Immature natural killer cell (primary cell): ENCODE measurements around the gene CALM3. TPM values are rescaled to one million over a fixed set of nuclear protein-coding genes. Genes with fewer than 3 reads are reported as not detected.
A peak's percentile ranks its signal among the peaks of the same experiment; 100 is the strongest.

ENCODE experiments used
- DNase-seq, 3 donors: peaks; one replicate each; pipeline ENCODE4 v3.0.0; 2022; ENCODE audit warnings: mixed read lengths in 1 of 3
- H3K27ac Mint-ChIP-seq, 6 donors: one replicate each; pipeline ENCODE4 v1.8.0; 2020; ENCODE audit warnings: mixed read lengths in 6 of 6, mild to moderate bottlenecking in 5 of 6, inconsistent platforms in 4 of 6, moderate library complexity in 3 of 6
- H3K27me3 Mint-ChIP-seq, 3 donors: one replicate each; pipeline ENCODE4 v1.8.0; 2020 to 2021; ENCODE audit warnings: low read depth in 3 of 3, mild to moderate bottlenecking in 3 of 3, mixed read lengths in 3 of 3, moderate library complexity in 3 of 3, inconsistent platforms in 1 of 3
- H3K36me3 Mint-ChIP-seq, 3 donors: one replicate each; pipeline ENCODE4 v1.8.0; 2020; ENCODE audit warnings: mixed read lengths in 3 of 3, inconsistent platforms in 2 of 3, mild to moderate bottlenecking in 2 of 3
- H3K4me1 Mint-ChIP-seq, 2 donors: one replicate each; pipeline ENCODE4 v1.8.0; 2020; ENCODE audit warnings: inconsistent platforms in 2 of 2, mild to moderate bottlenecking in 2 of 2, mixed read lengths in 2 of 2, moderate library complexity in 1 of 2
- H3K4me3 Mint-ChIP-seq, 5 donors: one replicate each; pipeline ENCODE4 v1.8.0; 2020; ENCODE audit warnings: mild to moderate bottlenecking in 5 of 5, mixed read lengths in 5 of 5, inconsistent platforms in 3 of 5, moderate library complexity in 3 of 5
- H3K9me3 Mint-ChIP-seq, 6 donors: one replicate each; pipeline ENCODE4 v1.8.0; 2020; ENCODE audit warnings: mild to moderate bottlenecking in 6 of 6, mixed read lengths in 6 of 6, inconsistent platforms in 4 of 6, moderate library complexity in 3 of 6
- polyA plus RNA-seq, 3 donors: library from polyadenylated mRNA; unstranded; fragments of 300-500 nt; fragmentation: Illumina TruSeq; gene quantifications; one replicate each; pipeline ENCODE4 v1.2.3, GENCODE V29; 2021

The CALM3 gene
- polyA plus RNA-seq, 3 donors from 2014 or later: 151 to 185 (median 178) TPM

GRCh38 chr19:46611776-46612175 lies 10.6 kb downstream of the CALM3 start:
- H3K27me3 Mint-ChIP-seq: peaks cover 2 to 8% (median 3%) of the 10 kb centered on the region in 3 donors
- peak overlapping the region in 3 of 5 donors; percentile 30 to 53 (median 52) for H3K4me3 Mint-ChIP-seq
- H3K27ac Mint-ChIP-seq: peak overlapping the region; percentile 36 to 82 (median 70)
- no peaks in the 10 kb centered on the region for H3K9me3 Mint-ChIP-seq
- no peak for DNase-seq
- H3K36me3 Mint-ChIP-seq: peaks cover 12 to 25% (median 15%) of the 10 kb centered on the region in 3 donors
- peaks cover 35 to 37% of the 10 kb centered on the region in 2 donors for H3K4me1 Mint-ChIP-seq

DNA sequence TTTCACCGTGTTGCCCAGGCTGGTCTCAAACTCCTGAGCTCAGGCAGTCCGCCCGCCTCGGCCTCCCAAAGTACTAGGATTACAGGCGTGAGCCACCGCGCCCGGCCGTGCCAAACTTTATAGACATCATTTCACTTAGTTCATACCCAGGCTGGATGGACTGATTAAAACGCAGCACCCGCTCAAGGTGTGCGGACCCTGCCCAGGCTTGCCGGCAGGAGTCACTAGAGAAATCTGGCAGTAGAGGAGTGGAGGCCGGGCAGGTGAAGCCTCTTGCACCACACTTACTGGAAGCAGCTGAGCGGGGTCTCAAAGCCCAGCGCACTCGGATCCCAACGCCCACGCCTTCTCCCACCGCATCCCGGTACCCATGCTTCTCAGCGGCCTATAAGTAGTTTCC lies 12.4 kb downstream of the CALM3 start:
- DNase-seq: no peak
- Mint-ChIP-seq H3K4me3 (no peak overlapping the region), H3K27me3 (peaks cover 2 to 9% (median 3%) of the 10 kb centered on the region in 3 donors), H3K4me1 (peaks cover 35 to 40% of the 10 kb centered on the region in 2 donors), H3K36me3 (peaks cover 7 to 18% (median 9%) of the 10 kb centered on the region in 3 donors), H3K27ac (no peak overlapping the region), H3K9me3 (no peaks in the 10 kb centered on the region)

DNA sequence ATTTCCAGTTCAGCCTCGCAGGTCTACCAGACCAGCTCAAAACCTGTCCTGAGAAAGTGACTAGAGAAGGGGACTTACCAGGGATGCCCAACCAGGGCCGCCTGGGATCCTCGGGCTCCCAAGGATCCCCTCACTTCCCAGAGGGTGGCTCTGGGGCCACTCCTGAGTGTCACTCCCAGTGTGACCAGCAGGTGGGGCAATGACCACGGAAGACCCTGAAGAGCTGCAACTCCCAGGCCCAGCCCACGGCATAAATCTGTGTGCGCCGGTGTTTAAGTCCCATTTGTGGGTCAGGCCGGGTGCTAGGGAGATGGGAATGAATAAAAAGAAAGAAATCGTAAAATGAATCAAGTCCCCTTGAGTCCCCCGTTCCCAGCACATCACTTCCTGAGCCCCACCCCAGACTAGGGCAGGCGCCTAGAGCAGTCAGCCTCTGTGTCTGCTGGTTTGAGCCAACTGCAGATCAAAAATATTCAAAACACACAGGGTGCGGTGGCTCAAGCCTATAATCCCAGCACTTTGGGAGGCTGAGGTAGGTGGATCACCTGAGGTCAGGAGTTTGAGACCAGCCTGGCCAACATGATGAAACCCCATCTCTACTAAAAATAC lies 13.1 kb downstream of the CALM3 start:
- H3K4me1 Mint-ChIP-seq: peaks cover 33 to 40% of the 10 kb centered on the region in 2 donors
- peaks cover 2 to 13% (median 5%) of the 10 kb centered on the region in 3 donors for H3K36me3 Mint-ChIP-seq
- no peaks in the 10 kb centered on the region for H3K9me3 Mint-ChIP-seq
- H3K4me3 Mint-ChIP-seq: peak overlapping the region in 2 of 5 donors; percentile 19 to 27
- H3K27ac Mint-ChIP-seq: no peak overlapping the region
- H3K27me3 Mint-ChIP-seq: peaks cover 2 to 9% (median 3%) of the 10 kb centered on the region in 3 donors
- DNase-seq: peak; percentile 59 to 67 (median 65)

GRCh38 chr19:46615966-46616365 lies 14.8 kb downstream of the CALM3 start:
- DNase-seq: no peak
- Mint-ChIP-seq H3K4me3 (no peak overlapping the region), H3K36me3 (peaks cover 0 to 3% (median 0%) of the 10 kb centered on the region in 3 donors), H3K27me3 (peaks cover 2 to 9% (median 3%) of the 10 kb centered on the region in 3 donors), H3K4me1 (peaks cover 27 to 32% of the 10 kb centered on the region in 2 donors), H3K9me3 (no peaks in the 10 kb centered on the region), H3K27ac (peak overlapping the region in 1 of 6 donors; percentile 62)

GRCh38 chr19:46616631-46617322 lies 15.6 kb downstream of the CALM3 start:
- peaks cover 19 to 24% of the 10 kb centered on the region in 2 donors for H3K4me1 Mint-ChIP-seq
- H3K9me3 Mint-ChIP-seq: no peaks in the 10 kb centered on the region
- H3K27me3 Mint-ChIP-seq: peaks cover 0 to 6% (median 2%) of the 10 kb centered on the region in 3 donors
- H3K27ac Mint-ChIP-seq: peak overlapping the region in 1 of 6 donors; percentile 60
- no peak for DNase-seq
- H3K36me3 Mint-ChIP-seq: peaks cover 0 to 3% (median 0%) of the 10 kb centered on the region in 3 donors
- H3K4me3 Mint-ChIP-seq: peak overlapping the region in 1 of 5 donors; percentile 52

DNA sequence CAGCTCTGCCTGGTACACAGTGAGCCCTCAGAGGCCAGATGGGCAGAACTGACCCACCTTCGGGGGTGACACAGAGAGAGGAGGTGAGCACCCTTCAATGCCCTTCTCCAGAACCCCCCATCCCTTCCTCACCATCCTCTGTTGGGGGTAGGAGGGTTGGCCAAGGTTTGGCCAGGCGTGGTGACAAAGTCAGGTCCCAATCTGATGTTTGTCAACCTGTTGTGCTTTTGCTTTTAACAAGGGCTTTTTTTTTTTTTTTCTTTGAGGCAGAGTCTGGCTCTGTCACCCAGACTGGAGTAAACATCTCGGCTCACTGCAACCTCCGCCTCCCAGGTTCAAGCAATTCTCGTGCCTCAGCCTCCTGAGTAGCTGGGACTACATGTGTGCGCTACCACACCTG lies 16.5 kb downstream of the CALM3 start:
- Mint-ChIP-seq H3K4me3 (no peak overlapping the region), H3K27me3 (peaks cover 0 to 6% (median 0%) of the 10 kb centered on the region in 3 donors), H3K36me3 (peaks cover 0 to 3% (median 0%) of the 10 kb centered on the region in 3 donors), H3K9me3 (no peaks in the 10 kb centered on the region), H3K4me1 (peaks cover 11 to 15% of the 10 kb centered on the region in 2 donors), H3K27ac (no peak overlapping the region)
- no peak for DNase-seq

GRCh38 chr19:46618670-46619231 lies 17.6 kb downstream of the CALM3 start:
- H3K9me3 Mint-ChIP-seq: no peaks in the 10 kb centered on the region
- no peak overlapping the region for H3K4me3 Mint-ChIP-seq
- DNase-seq: no peak
- peaks cover 0 to 4% (median 0%) of the 10 kb centered on the region in 3 donors for H3K27me3 Mint-ChIP-seq
- H3K27ac Mint-ChIP-seq: no peak overlapping the region
- peaks cover 11 to 14% of the 10 kb centered on the region in 2 donors for H3K4me1 Mint-ChIP-seq
- H3K36me3 Mint-ChIP-seq: peaks cover 0 to 3% (median 0%) of the 10 kb centered on the region in 3 donors

GRCh38 chr19:46620267-46620666 lies 19.1 kb downstream of the CALM3 start:
- no peak overlapping the region for H3K27ac Mint-ChIP-seq
- no peak overlapping the region for H3K4me3 Mint-ChIP-seq
- H3K4me1 Mint-ChIP-seq: peaks cover 5 to 8% of the 10 kb centered on the region in 2 donors
- H3K27me3 Mint-ChIP-seq: peaks cover 0 to 4% (median 2%) of the 10 kb centered on the region in 3 donors
- H3K36me3 Mint-ChIP-seq: peaks cover 0 to 3% (median 0%) of the 10 kb centered on the region in 3 donors
- DNase-seq: no peak
- no peaks in the 10 kb centered on the region for H3K9me3 Mint-ChIP-seq

GRCh38 chr19:46620716-46621115 lies 19.6 kb downstream of the CALM3 start:
- H3K4me3 Mint-ChIP-seq: no peak overlapping the region
- no peak for DNase-seq
- peaks cover 5 to 8% of the 10 kb centered on the region in 2 donors for H3K4me1 Mint-ChIP-seq
- no peaks in the 10 kb centered on the region for H3K9me3 Mint-ChIP-seq
- peaks cover 0 to 4% (median 4%) of the 10 kb centered on the region in 3 donors for H3K27me3 Mint-ChIP-seq
- peaks cover 0 to 3% (median 0%) of the 10 kb centered on the region in 3 donors for H3K36me3 Mint-ChIP-seq
- no peak overlapping the region for H3K27ac Mint-ChIP-seq

GRCh38 chr19:46621191-46622117 lies 20.3 kb downstream of the CALM3 start:
- peaks cover 0 to 4% (median 4%) of the 10 kb centered on the region in 3 donors for H3K27me3 Mint-ChIP-seq
- peaks cover 5 to 7% of the 10 kb centered on the region in 2 donors for H3K4me1 Mint-ChIP-seq
- H3K9me3 Mint-ChIP-seq: no peaks in the 10 kb centered on the region
- no peak overlapping the region for H3K4me3 Mint-ChIP-seq
- DNase-seq: no peak
- H3K27ac Mint-ChIP-seq: no peak overlapping the region
- H3K36me3 Mint-ChIP-seq: peaks cover 0 to 3% (median 0%) of the 10 kb centered on the region in 3 donors

DNA sequence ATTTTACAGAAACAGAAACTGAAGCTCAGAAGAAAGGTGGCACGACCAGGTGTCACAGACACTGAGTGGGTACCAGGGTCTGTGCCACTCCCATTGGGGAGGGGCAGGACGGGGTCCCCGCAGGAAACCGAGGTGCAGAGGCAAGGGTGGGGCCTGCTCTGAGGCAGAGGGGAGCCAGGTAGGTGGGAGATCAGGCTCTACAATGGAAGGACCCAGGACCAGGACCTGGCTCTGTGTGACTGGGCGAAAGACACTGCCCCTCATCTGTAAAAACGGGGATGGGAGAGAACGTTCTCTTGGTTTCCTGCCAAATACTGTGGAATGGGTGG lies 21.0 kb downstream of the CALM3 start:
- Mint-ChIP-seq H3K36me3 (no peaks in the 10 kb centered on the region), H3K4me1 (peaks cover 0 to under 1% of the 10 kb centered on the region in 2 donors), H3K27me3 (peaks cover 0 to 4% (median under 1%) of the 10 kb centered on the region in 3 donors), H3K27ac (no peak overlapping the region), H3K9me3 (no peaks in the 10 kb centered on the region), H3K4me3 (no peak overlapping the region)
- no peak for DNase-seq

- no peak for DNase-seq
- Mint-ChIP-seq H3K27me3 (peaks cover 0 to 4% (median 0%) of the 10 kb centered on the region in 3 donors), H3K9me3 (no peaks in the 10 kb centered on the region), H3K4me3 (no peak overlapping the region), H3K4me1 (no peaks in the 10 kb centered on the region), H3K36me3 (no peaks in the 10 kb centered on the region), H3K27ac (no peak overlapping the region)
Measured at GRCh38 chr19:46623915-46624502, 22.9 kb downstream of the CALM3 start.
